Measurements from ENCODE around the gene DCHS2. TPM values are rescaled to one million over a fixed set of nuclear protein-coding genes. Genes with fewer than 3 reads are reported as not detected.

The DCHS2 gene
- total RNA-seq, 1 donor = 0.31 TPM

DNA sequence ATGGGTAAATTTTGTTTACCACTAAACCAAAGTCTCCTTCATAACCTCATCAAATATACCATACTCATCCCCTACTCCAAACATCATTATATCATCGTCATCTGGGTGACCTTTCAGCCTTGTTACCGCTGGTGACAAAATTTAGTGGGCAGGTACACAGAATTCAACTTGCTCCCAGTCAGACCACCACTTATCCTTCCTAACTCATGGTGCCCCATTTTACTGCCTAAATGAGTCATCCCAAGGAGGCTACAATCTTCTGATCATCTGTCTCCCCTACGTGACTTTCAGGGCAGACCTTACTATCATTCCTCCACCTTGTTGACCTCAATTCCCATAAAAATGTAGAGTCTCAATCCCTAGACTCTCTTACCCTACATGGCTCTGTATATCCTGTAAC is 49.6 kb downstream of the DCHS2 start:
- Histone ChIP-seq H3K4me1 (ENCODE audit: insufficient read depth, low read length) (no peaks in the 10 kb centered on the region), H3K27me3 (ENCODE audit: insufficient read depth, low read length) (no peaks in the 10 kb centered on the region), H3K9me3 (ENCODE audit: low read depth, low read length) (no peaks in the 10 kb centered on the region), H3K4me3 (ENCODE audit: low read length) (no peak overlapping the region)

GRCh38 chr4:154441124-154441523 is 50.5 kb downstream of the DCHS2 start:
- Histone ChIP-seq H3K4me3 (ENCODE audit: low read length) (no peak overlapping the region), H3K4me1 (ENCODE audit: insufficient read depth, low read length) (no peaks in the 10 kb centered on the region), H3K27me3 (ENCODE audit: insufficient read depth, low read length) (no peaks in the 10 kb centered on the region), H3K9me3 (ENCODE audit: low read depth, low read length) (no peaks in the 10 kb centered on the region)

DNA sequence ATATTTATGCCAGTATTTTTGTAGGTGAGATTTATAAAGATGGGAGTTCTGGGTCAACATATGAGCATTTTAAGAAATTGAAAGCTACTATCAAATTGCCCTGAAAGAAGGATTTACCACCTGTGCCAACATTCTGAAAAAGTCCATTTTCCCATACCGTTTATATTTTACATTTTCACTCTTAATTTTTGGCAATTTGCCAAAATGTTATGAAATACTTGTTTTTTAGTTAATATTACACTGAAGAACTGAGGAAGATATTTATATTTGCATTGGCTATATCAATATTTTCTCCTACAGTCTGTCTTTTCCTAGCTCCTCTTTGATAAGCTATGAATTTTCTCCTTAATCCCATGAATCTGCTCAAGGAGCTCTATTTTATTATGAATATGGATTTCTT is 52.4 kb downstream of the DCHS2 start:
- Histone ChIP-seq H3K9me3 (ENCODE audit: low read depth, low read length) (no peaks in the 10 kb centered on the region), H3K4me3 (ENCODE audit: low read length) (no peak overlapping the region), H3K27me3 (ENCODE audit: insufficient read depth, low read length) (no peaks in the 10 kb centered on the region)

GRCh38 chr4:154435895-154436294 is 55.7 kb downstream of the DCHS2 start:
- no peaks in the 10 kb centered on the region for H3K27me3 ChIP-seq (ENCODE audit: insufficient read depth, low read length)
- no peaks in the 10 kb centered on the region for H3K4me1 ChIP-seq (ENCODE audit: insufficient read depth, low read length)
- H3K9me3 ChIP-seq (ENCODE audit: low read depth, low read length) = no peaks in the 10 kb centered on the region
- no peak overlapping the region for H3K4me3 ChIP-seq (ENCODE audit: low read length)

More for the DNA sequence above, 52.4 kb downstream of the DCHS2 start:
- H3K4me1 ChIP-seq (ENCODE audit: insufficient read depth, low read length) = no peaks in the 10 kb centered on the region

GRCh38 chr4:154433543-154433942 is 58.1 kb downstream of the DCHS2 start:
- no peaks in the 10 kb centered on the region for H3K9me3 ChIP-seq (ENCODE audit: low read depth, low read length)
- H3K4me1 ChIP-seq (ENCODE audit: insufficient read depth, low read length) = no peaks in the 10 kb centered on the region
- no peaks in the 10 kb centered on the region for H3K27me3 ChIP-seq (ENCODE audit: insufficient read depth, low read length)
- no peak overlapping the region for H3K4me3 ChIP-seq (ENCODE audit: low read length)

- Histone ChIP-seq H3K4me1 (ENCODE audit: insufficient read depth, low read length) (no peaks in the 10 kb centered on the region), H3K27me3 (ENCODE audit: insufficient read depth, low read length) (no peaks in the 10 kb centered on the region), H3K4me3 (ENCODE audit: low read length) (no peak overlapping the region), H3K9me3 (ENCODE audit: low read depth, low read length) (no peaks in the 10 kb centered on the region)
These were observed 62.4 kb downstream of the DCHS2 start for GRCh38 chr4:154429176-154429575.

- H3K4me3 ChIP-seq (ENCODE audit: low read length) = no peak overlapping the region
- peaks cover under 1% of the 10 kb centered on the region for H3K4me1 ChIP-seq (ENCODE audit: insufficient read depth, low read length)
- no peaks in the 10 kb centered on the region for H3K27me3 ChIP-seq (ENCODE audit: insufficient read depth, low read length)
- no peaks in the 10 kb centered on the region for H3K9me3 ChIP-seq (ENCODE audit: low read depth, low read length)
These were observed 64.5 kb downstream of the DCHS2 start for GRCh38 chr4:154427149-154427548.

DNA sequence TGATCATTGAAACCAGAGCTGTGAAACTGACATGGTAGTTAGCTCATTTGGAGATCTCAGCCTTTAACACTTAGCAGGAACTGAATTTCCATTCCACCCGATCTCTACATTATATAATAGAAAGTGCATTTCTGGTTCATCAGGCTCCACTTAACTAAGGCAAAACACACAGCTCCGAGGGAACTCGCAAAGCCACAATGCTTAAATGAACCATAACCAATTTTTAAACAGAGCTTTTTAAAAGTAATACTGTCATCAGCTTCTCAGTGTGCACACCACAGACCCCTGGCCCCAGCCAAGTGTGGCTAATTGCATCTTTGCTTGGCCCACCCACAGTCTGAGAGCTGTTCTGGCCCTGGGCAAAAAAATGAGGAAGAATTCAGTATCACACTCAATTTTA is 66.1 kb downstream of the DCHS2 start:
- Histone ChIP-seq H3K4me3 (ENCODE audit: low read length) (no peak overlapping the region), H3K9me3 (ENCODE audit: low read depth, low read length) (no peaks in the 10 kb centered on the region), H3K4me1 (ENCODE audit: insufficient read depth, low read length) (peaks cover 4% of the 10 kb centered on the region), H3K27me3 (ENCODE audit: insufficient read depth, low read length) (no peaks in the 10 kb centered on the region)

DNA sequence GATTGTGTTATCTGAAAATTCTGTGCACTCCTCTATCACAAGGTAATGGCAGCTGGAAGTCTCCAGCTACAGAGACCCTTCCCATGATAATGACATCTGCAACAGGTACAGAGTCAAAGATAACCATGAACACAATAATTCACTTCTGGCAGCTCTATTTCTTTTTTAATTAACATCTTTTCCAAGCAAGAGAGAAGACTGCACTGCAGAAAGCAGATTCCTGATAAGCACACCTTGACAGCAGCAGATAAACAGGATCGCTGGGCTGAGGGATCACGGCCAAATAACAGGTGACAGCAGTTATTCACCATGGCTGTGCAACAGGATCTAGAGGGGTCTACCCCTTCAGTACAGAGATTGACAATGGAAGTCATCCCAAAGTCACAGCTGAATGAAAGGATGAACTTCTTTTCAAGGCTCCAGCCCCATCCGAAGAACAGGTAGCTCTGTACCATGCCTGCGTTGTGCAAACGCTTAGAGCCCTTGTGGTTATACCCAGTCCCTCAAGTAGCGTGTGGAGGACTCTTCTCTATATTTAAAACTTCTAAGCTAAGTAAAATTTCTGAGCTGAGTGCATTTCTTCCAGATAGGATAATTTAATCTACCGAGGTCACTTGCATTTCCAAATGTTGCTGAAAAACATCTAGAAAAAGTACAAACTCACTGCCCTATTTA is 66.7 kb downstream of the DCHS2 start:
- Histone ChIP-seq H3K4me3 (ENCODE audit: low read length) (no peak overlapping the region), H3K9me3 (ENCODE audit: low read depth, low read length) (no peaks in the 10 kb centered on the region), H3K27me3 (ENCODE audit: insufficient read depth, low read length) (no peaks in the 10 kb centered on the region), H3K4me1 (ENCODE audit: insufficient read depth, low read length) (peaks cover 4% of the 10 kb centered on the region)

GRCh38 chr4:154422152-154422551 is 69.4 kb downstream of the DCHS2 start:
- Histone ChIP-seq H3K4me3 (ENCODE audit: low read length) (no peak overlapping the region), H3K9me3 (ENCODE audit: low read depth, low read length) (no peaks in the 10 kb centered on the region), H3K27me3 (ENCODE audit: insufficient read depth, low read length) (peaks cover 5% of the 10 kb centered on the region), H3K4me1 (ENCODE audit: insufficient read depth, low read length) (peaks cover 8% of the 10 kb centered on the region)

DNA sequence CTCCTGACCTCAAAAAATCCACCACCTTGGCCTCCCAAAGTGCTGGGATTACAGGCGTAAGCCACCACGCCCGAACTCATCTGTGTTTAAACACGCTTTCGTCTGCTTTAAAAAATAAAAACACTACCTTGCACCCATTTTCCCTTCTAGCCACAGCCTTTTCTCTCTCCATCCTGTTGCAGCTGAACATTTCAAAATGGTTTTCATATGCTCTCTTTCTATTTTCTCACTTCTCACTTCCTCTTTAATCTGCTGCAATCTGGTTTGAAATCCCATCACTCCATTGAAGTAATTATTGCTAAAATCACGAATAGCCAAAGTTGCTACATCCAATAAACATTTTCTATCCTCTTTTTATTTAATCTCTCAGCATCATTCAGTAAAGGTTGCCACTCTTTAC is 70.0 kb downstream of the DCHS2 start:
- no peak overlapping the region for H3K4me3 ChIP-seq (ENCODE audit: low read length)
- H3K27me3 ChIP-seq (ENCODE audit: insufficient read depth, low read length) = peaks cover 10% of the 10 kb centered on the region
- H3K9me3 ChIP-seq (ENCODE audit: low read depth, low read length) = no peaks in the 10 kb centered on the region
- peaks cover 13% of the 10 kb centered on the region for H3K4me1 ChIP-seq (ENCODE audit: insufficient read depth, low read length)

DNA sequence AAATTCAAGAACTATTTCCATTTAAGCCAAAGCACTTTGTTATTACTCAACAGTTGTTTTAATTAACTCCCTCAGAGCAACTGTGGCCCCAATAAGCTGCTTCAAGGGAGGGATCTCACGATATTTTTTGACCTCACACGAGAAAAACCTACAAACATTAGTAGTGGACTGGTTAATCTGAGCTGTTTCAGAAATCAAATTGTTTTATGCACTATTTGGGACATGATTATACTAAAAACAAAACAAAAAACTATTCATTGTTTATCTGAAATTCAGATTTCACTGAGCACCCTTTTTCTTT is 74.3 kb downstream of the DCHS2 start:
- Histone ChIP-seq H3K27me3 (ENCODE audit: insufficient read depth, low read length) (peaks cover 12% of the 10 kb centered on the region), H3K9me3 (ENCODE audit: low read depth, low read length) (no peaks in the 10 kb centered on the region)

GRCh38 chr4:154416190-154416547 is 75.4 kb downstream of the DCHS2 start:
- peaks cover 9% of the 10 kb centered on the region for H3K4me1 ChIP-seq (ENCODE audit: insufficient read depth, low read length)
- H3K4me3 ChIP-seq (ENCODE audit: low read length) = peak overlapping the region; percentile 20
- H3K27me3 ChIP-seq (ENCODE audit: insufficient read depth, low read length) = peaks cover 12% of the 10 kb centered on the region
- no peaks in the 10 kb centered on the region for H3K9me3 ChIP-seq (ENCODE audit: low read depth, low read length)

More for the DNA sequence above, 74.3 kb downstream of the DCHS2 start:
- H3K4me3 ChIP-seq (ENCODE audit: low read length) = no peak overlapping the region
- H3K4me1 ChIP-seq (ENCODE audit: insufficient read depth, low read length) = peaks cover 13% of the 10 kb centered on the region

GRCh38 chr4:154415313-154415712 is 76.3 kb downstream of the DCHS2 start:
- H3K4me1 ChIP-seq (ENCODE audit: insufficient read depth, low read length) = peaks cover 9% of the 10 kb centered on the region
- peaks cover 12% of the 10 kb centered on the region for H3K27me3 ChIP-seq (ENCODE audit: insufficient read depth, low read length)
- H3K9me3 ChIP-seq (ENCODE audit: low read depth, low read length) = no peaks in the 10 kb centered on the region
- no peak overlapping the region for H3K4me3 ChIP-seq (ENCODE audit: low read length)

GRCh38 chr4:154414796-154415195 is 76.8 kb downstream of the DCHS2 start:
- Histone ChIP-seq H3K27me3 (ENCODE audit: insufficient read depth, low read length) (peaks cover 12% of the 10 kb centered on the region), H3K4me1 (ENCODE audit: insufficient read depth, low read length) (peaks cover 9% of the 10 kb centered on the region), H3K4me3 (ENCODE audit: low read length) (no peak overlapping the region), H3K9me3 (ENCODE audit: low read depth, low read length) (no peaks in the 10 kb centered on the region)

GRCh38 chr4:154414371-154414770 is 77.2 kb downstream of the DCHS2 start:
- no peaks in the 10 kb centered on the region for H3K9me3 ChIP-seq (ENCODE audit: low read depth, low read length)
- H3K27me3 ChIP-seq (ENCODE audit: insufficient read depth, low read length) = peaks cover 12% of the 10 kb centered on the region
- peaks cover 9% of the 10 kb centered on the region for H3K4me1 ChIP-seq (ENCODE audit: insufficient read depth, low read length)
- H3K4me3 ChIP-seq (ENCODE audit: low read length) = no peak overlapping the region
